NCI-H748 (cell line): ENCODE measurements around the gene ZNF341.

Experiments used
- DNase-seq: peaks from one replicate; lab custom pipeline; 2025; ENCODE audit not compliant: unreplicated experiment; lab: John Stamatoyannopoulos, UW

Gene ZNF341

DNA sequence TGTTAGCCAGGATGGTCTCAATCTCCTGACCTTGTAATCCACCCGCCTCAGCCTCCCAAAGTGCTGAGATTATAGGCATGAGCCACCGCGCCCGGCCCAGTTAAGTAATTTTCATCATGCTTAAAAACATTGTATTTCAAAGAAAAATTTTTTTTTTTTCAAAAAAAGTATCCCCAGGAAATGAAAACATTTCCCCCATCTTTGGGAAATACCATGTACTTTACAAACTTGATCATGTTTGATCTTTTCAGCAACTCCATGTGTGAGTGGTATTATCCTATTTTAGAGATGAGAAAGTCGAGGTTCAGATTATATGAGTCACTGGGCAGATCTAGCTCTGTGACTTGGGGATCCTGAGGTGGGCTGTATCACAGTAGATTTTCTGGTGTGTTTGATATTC lies 91.2 kb downstream of the ZNF341 start:
- DNase-seq: no peak

DNA sequence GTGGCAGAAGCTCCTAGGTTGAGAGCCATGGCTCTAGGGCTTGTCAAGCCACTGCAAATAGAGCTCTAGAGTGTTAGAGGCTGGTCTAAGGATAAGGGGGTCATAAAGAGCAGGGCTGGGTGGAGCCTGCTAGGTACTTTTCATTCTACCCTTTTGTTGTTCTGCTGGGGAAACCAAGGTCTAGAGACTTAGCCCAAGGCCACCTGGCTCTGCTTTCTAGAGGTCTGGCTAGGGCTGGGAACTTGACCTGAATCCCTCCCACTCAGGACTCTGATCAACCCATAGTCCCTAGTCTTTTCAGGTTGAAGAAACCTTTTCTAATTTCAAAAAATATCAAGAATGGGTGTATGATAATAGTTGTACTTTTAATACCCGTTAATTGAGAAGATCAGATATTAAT lies 93.1 kb downstream of the ZNF341 start:
- DNase-seq: no peak

DNA sequence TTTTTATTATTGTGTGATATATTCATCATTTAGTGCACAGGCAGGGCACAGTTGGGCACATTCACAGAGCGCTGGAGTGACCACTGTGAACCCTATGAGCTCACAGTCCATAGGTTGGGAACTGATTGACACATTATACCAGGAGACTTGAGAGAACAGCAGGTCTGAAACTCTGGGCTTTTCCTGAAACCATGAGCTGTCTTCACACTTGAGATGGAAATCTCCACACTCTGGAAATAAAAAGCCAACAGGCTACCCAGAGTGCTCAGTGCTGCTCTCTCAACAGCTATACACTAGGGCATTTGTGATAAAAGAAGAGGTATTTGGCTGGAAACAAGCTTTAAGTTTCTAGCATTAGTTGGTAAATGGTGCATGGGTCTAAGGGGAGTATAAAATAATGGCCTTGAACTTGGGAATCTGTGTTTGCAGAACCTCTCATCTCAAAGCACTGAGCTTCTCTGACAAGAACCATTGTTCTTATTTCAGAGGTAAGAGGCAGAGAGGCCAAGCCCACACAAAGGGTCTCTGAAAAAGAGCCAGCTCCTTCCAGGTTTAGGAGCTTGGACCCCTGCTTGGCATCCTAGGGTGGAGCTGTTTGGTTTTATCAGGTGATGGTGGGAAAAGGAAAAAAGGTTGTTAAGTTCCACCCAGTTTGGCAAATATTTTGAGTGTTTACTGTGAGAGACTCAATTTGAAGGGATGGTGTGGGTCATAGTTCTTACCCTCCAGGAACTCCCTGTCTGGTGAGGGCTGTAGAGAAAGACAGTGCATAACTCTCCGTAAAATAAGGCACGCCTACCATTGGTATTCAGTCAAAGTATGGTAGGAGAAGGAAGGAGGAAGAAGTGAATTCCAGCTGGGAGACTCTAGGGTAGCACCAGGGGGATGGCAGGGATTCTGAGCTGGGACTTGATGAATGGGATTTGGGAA lies 93.8 kb downstream of the ZNF341 start:
- DNase-seq: no peak

DNA sequence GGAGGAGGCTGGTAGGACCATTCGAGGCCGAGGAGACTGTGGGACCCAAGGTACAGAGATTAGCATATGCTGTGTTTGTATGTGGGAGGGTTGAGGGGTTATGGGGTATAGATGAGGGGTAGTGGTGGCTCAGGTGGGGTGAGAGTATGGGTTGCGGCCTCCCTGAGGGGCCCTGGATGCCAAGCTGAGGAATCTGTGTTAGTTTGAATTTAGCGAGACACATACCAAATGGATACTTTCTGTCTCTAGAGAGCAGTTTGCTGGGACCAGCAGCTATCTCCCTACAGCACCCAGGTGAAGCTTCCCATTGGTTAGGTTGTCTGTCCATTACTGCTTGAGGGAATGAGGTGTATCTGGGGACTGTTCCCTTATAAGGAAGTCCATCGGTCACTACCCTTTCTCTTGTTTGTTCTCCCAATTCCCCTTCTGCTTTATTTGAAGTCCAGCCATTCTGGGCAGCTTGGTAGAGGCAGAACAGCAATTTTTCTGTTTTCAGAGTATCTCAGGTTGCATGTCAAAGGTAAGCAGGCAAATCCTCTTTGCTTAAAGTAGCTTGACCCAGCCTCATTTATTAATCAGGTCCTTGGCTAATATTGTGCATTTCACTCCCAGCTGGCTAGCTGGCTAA lies 94.6 kb downstream of the ZNF341 start:
- no peak for DNase-seq

DNA sequence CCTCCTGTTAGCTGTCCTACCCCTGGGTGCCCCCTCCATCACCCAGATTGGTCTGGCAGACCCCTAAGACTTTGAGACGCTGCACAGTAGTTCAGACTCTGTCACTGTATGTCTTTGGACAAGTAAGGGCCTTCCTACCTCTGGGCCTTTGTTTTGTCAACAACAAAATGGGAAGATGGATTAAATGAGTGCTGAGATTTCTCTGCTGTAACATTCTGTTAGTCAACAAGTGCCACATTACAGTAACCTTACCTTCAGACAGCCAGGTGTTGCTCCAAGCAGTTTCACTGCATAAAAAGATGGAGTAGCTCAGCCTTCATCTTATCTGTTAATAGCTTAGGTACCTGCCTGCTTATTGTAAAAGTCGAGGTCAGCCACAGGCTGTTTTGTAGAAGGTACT lies 95.3 kb downstream of the ZNF341 start:
- DNase-seq: no peak

DNA sequence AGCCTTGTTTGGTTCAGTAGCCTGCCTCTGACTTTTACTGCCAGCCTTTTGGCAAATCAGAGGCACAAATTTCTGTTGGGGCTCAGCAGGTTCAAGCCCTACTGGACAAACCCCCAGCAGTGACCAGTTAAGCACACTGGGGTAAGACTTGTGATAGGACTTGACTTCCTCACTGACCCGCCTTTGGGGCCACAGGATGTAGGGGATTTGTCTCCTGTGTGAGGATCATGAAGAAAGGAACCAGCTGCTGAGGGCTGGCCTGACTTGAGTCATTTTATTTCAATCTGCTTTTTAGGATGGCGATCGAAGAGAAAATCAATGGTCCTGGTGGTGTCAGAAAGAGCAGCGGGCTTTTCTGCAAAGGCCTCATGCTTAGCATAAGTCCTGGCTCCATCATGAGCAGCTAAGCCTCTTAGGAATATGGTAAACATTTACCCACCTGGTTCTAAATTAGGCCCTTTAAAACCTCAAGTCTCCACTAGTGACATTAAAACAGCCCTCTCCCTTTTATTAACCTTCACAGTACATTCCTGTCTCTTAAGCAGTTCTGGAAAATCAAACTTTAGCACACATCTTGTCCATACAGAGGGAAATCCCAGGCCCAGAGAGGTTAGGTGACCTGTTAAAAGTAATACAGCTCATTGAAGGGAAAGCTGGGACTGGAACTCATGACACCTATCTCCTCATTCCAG lies 96.0 kb downstream of the ZNF341 start:
- DNase-seq: no peak

DNA sequence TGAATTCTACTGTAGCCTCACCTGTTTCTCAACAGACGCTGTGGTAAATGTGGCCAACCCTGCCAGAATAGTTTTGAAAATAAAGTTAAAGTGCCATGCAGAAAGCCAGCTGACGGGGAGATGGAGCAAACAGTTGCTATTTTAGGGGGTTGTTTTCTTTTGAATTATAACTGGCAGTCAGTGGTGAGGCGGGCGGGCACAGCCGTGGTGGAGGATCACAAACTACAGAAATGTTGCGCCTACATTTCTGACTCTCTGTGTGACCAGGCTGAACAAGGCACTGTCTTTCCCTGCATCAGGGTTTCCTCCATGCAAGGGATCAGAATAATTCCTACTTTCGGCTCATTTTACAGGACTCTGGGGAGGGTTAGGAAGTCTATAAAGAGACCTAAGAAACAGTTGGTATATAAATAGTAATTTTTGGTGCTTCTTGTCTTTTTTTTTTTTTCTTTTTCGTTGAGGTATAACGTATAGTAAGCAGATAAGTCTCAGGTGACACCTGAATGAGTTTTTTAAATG lies 96.6 kb downstream of the ZNF341 start:
- no peak for DNase-seq

DNA sequence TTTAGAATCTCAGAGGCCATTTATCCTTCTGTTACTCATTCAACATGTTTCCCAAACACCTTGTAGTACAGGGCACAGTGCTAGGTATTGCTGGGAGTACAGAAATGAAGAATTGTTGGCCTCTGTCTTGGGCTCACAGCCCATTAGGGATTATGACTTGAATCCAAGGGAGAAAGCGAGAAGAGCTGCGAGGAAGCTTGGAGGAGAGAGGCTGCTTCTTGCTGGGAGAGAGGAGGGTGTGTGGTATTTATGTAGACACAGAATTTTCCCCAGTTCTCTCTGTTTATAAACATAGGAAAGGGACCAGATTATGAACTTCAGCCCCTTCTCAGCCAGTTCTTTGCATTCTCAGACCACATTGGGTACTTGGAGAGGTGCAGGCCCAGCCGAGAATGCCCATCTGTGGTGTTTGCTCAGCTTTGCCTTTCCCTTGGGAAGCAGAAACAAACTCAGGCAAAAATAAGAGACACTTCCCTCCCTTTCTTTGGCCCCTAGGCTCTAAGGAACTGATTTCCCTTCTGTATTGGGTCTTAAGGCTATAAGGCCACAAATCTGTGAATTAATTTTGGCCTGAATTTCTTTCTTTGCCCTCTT lies 97.3 kb downstream of the ZNF341 start:
- no peak for DNase-seq

DNA sequence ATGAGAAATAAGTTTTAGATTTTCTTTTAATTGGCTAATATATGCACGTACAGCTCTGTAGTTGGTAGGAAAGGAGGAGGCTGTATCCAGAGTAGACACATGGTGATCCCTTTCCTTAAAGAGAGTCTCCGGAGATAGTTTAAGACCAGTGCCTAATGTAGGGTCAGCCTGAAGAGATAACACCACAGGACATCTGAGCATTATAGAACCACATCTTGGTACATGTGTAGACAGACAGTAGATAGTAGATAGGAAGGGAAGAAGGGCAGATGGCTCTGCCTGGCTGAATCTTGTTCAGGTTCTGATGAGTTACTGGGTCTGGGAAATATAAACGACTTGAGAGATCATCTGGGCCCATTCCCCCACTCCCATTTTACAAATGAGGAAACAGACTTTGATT lies 97.8 kb downstream of the ZNF341 start:
- DNase-seq: no peak

DNA sequence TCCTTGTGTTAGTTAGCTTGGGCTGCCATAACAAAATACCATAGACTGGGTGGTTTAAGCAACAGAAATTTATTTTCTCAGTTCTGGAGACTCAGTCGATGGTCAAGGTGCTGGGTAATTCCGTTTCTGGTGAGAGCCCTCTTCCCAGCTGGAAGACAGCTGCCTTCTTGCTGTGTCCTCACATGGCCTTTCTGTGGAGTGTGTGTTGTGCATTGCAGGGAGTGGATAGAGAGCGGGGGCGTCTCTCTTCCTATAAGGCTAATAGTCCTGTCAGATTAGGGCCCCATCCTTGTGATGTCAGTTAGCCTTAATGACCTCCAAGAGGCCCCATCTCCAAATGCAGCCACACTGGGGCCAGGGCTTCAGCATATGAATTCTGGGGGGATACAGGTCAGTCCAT lies 98.6 kb downstream of the ZNF341 start:
- DNase-seq: no peak

DNA sequence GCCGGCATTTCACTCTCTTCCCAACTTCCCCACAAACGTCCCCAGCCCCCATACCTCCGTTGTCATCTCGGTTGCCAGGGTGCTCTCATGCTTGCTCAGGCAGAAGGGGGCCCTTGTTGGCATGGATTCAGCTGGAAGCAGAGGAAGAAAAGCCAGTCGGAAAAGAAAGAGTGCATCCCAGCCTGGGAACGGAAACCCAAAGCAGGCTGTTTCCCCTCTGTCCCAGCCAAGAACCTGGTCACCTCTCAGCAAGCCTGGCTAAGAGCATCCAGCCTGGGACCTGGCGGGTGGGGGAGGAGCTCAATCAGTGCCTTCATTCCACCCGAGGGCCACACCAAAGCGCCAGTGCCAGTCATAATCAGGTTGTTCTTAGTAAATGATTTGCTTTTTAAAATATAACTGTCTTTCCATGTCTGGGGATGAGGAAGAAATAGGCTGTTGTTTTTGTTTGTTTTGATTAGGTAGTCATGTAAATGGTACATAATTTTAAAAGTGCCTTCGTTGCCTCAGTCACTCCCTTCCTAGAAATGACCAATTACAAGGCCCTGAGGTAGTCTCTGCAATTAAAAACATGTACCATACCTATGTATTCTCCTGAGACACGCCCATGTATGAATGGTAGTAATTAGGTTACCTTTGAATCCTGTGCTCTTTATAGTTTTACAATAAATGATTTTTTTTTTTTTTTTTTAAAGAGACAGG lies 100.5 kb downstream of the ZNF341 start:
- DNase-seq: no peak

DNA sequence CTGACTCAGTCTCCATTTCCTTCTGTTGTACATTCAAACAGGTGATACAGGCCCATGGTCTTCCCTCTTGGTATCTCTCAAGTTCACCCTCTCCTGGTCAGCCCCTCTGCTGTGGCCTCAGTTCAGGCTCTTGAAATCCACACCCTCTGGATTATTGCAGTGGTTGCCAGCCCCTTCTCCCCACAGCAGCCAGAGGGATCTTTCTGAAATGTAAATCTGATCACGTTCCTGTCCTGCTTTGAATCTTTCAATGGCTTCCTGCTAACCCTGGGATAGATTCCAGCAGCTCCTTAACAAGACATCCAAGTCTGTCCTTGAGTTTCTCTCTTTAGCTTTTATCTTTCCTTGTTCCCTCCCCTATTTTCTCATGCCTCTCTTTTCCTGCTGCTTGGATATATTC lies 101.5 kb downstream of the ZNF341 start:
- no peak for DNase-seq

DNA sequence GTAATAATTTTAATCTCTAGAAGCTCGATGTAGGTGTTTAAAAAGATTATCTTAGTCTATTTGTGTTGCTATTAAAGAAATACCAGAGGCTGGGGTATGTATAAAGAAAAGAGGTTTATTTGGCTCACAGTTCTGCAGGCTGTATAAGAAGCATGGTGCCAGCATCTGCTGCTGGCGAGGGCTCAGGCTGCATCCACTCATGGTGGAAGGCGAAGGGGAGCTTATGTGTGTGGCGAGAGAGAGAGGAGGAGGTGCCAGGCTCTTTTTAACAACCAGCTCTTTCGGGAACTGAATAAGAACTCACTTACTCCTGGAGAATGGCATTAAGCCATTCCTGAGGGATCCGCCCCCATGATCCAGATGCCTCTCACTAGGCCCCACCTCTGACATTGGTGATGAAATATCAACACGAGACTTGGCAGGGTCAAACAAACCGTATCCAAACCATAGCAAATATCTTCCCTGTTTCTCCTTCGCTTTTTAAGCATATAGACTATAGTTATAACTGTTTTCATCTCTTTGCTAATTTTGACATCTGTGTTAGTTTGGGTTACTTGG lies 103.9 kb downstream of the ZNF341 start:
- no peak for DNase-seq

DNA sequence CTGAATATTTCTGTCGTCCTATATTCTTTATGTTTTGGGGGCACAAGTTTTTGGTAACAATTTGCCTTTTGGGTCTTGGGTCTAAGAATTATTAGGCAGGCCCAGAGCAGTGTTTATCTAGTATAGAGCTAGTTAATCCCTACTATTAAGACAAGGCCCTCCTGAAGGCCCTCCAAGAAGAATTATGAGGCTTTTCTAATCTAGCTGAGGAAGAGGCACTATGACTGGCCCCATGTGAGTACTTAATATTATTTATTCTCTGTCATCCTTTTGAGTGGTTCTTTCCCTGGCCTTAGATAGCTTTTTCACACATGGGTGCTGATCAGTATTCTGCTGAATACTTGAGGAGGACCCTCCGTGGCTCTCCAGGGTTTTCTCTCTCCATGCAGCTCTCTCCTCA lies 104.5 kb downstream of the ZNF341 start:
- no peak for DNase-seq

DNA sequence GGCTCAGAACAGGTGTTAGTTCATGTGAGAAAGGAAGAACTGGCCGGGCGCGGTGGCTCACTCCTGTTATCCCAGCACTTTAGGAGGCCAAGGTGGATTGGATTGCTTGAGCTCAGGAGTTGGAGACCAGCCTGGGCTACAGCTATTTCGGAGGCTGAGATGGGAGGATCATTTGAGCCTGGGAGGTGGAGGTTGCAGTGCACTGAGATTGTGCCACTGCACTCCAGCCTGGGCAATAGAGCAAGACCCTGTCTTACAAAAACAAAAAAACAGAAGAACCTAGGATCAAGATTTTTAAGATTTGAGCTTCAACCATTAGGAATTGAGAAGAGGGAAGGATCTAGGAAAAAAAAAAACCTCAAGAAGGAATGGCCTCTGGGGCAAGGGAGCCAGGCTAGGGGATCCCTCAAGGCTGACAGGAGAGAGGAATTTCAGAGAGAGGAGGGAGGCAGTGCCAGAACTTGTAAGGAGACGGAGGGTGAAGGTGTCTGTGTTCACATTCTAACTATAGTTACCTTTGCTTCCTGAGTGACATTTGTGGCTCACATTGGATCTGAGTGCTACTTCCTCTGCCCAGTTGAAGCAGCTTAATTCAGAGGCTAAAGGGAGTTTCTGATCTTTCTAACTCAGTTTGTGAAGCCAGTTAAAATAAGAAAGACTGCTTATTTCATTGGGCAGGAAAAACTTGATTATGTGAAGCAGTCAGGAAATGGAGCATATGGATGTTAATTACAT lies 105.5 kb downstream of the ZNF341 start:
- DNase-seq: no peak

DNA sequence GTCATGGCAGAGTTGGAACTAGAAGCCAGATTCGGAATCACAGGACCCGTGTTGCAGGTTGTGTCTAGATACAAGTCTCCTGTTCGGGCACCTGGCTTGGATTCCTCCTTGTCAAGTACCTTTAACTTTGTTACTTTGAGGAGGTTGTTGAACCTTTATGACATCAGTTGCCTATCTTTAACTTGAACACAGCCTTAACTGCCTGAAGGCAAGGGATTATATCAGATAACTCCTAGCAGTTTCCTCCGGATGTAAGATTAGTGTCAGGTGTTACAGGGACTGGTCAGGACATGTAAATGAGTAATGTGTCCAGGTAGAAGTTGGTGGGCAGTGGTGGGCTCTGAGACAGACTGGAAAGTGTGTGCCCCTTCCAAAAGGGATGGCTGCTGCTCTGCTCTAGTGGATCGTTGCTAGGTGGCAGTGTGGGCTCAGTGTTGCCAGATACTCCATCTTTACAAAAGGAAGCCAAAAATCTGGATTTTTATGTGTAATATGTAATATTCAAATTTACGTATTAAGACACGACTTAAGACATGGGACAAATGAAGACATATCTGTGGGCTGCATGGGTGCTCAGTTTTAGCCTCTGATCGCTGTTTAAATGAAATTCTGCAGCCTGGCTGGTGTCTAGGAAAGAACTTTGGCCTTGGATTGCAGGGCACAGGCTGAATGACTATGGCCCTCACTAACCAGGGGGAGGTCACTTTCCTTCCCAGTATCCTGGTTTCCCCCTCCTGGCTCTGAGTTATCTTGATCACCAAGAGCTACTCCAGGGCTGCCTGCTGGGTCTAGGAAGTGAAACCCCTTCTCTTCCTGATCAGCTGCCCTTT lies 106.5 kb downstream of the ZNF341 start:
- no peak for DNase-seq

DNA sequence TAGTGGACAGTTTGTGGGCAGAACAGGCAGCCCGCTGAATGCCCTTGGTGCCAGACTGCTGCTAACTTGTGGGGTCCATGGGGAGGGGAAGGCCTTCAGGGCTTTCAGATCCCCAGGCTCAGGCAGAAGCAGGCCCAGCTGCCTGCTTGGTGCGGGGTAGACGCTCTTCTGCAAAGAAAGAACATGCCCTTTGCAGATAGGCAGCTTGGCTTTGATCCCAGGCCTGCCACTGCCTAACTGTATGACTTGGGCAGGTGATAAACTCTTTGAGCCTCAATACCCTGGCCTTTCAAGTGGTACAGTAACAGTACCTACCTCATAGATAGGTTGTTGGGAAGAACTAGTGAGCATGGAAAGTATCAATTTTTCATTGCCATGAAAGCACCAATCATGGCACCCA lies 107.8 kb downstream of the ZNF341 start:
- no peak for DNase-seq

DNA sequence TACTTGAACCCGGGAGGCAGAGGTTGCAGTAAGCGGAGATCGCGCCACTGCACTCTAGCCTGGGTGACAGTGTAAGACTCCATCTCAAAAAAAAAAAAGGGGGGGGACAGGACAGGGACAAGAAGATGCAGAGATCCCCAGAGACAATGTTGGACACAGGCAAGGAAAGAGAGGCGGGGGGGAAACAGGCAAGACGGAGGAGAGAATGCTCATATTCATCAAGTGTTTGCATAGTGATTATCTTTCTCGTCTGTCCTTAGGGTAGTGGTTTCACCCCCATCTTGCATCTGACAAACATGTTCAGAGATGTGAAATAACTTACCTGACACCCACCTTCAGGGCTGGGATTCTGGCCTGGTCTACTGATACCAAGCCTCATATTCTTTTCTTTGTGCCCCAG lies 108.4 kb downstream of the ZNF341 start:
- no peak for DNase-seq
